Endothelial cell of umbilical vein (primary cell): ENCODE results near the gene SH3TC2.

Experiments used
- CTCF ChIP-seq, 2 donors: IDR thresholded peaks; 1 replicate in 1 of 2; 2 replicates in 1 of 2; pipeline ENCODE4 v1.5.1; 2011; ENCODE audit warnings: low read length in 2 of 2, mild to moderate bottlenecking in 2 of 2, moderate library complexity in 2 of 2, control low read depth in 1 of 2, inconsistent platforms in 1 of 2, low read depth in 1 of 2; ENCODE audit not compliant: insufficient read depth in 1 of 2; ENCODE audit errors: extremely low read depth in 1 of 2
- EZH2 ChIP-seq: IDR thresholded peaks from 2 replicates; pipeline ENCODE4 v1.6.1; 2012; ENCODE audit warnings: borderline replicate concordance, low read depth, mild to moderate bottlenecking, moderate library complexity, low read length, inconsistent platforms; ENCODE audit not compliant: severe bottlenecking
- FOS ChIP-seq: IDR thresholded peaks from 2 replicates; pipeline ENCODE4 v1.6.1; 2011; ENCODE audit warnings: mild to moderate bottlenecking, low read length, moderate library complexity, borderline replicate concordance; ENCODE audit not compliant: insufficient read depth
- MAX ChIP-seq: IDR thresholded peaks from 2 replicates; pipeline ENCODE4 v1.6.1; 2011; ENCODE audit not compliant: insufficient read depth, insufficient read length
- POLR2A ChIP-seq: IDR thresholded peaks from 2 replicates; pipeline ENCODE4 v1.6.1; 2012; ENCODE audit warnings: low read depth, mild to moderate bottlenecking, control low read depth, low read length

GRCh38 chr5:149024477-149024876 is 38.4 kb downstream of the SH3TC2 start:
- no peak for TF ChIP-seq POLR2A
- TF ChIP-seq EZH2: no peak
- no peak for TF ChIP-seq CTCF (IDR thresholded peaks at IDR 0.05; ENCODE audit: extremely low read depth in 1 of 2, insufficient read depth in 1 of 2, low read depth in 1 of 2, low read length in 2 of 2)
- no peak for TF ChIP-seq MAX
- TF ChIP-seq FOS: no peak
